Stomach (tissue), 4 donors: ENCODE measurements around the gene PPFIA1.

ENCODE experiments used
- CTCF ChIP-seq, 7 experiments: fragments of 450-650 bp in 4 of 7; fragments of 200-600 bp in 3 of 7; sonication (generic) in 3 of 7; IDR thresholded peaks; one replicate each; pipeline ENCODE4 v1.5.1; 2016 to 2019; ENCODE audit warnings: antibody characterized with exemption in 7 of 7, control low read depth in 2 of 7, mild to moderate bottlenecking in 1 of 7
- EP300 ChIP-seq: sonication (generic); formaldehyde crosslinking; IDR thresholded peaks from one replicate; pipeline ENCODE4 v1.6.1; 2017; ENCODE audit warnings: antibody characterized with exemption
- POLR2A ChIP-seq, 4 donors: fragments of 450-650 bp; IDR thresholded peaks; one replicate each; pipeline ENCODE4 v1.6.1; 2016; ENCODE audit warnings: antibody characterized with exemption in 4 of 4, control low read depth in 2 of 4, mild to moderate bottlenecking in 1 of 4, moderate library complexity in 1 of 4
- POLR2AphosphoS5 ChIP-seq, 3 donors: sonication (generic); formaldehyde crosslinking; IDR thresholded peaks; one replicate each; pipeline ENCODE4 v1.6.1; 2016; ENCODE audit warnings: antibody characterized with exemption in 3 of 3

GRCh38 chr11:70297341-70297740 is 26.9 kb downstream of the PPFIA1 start:
- TF ChIP-seq POLR2A (IDR thresholded peaks at IDR 0.05): no peak
- TF ChIP-seq CTCF (IDR thresholded peaks at IDR 0.05): no peak
- no peak for TF ChIP-seq POLR2AphosphoS5 (IDR thresholded peaks at IDR 0.05)
- TF ChIP-seq EP300: no peak
